HG03159 (cell line): ENCODE results near the gene FBXL16.
"Not testable (repeated sequence)": the region's sequence is repeated elsewhere in the genome, so short reads cannot be mapped to it uniquely, and the experiment has no call there.

ENCODE experiments used
- ATAC-seq: cut with Tn5 transposase; IDR thresholded peaks from one replicate; pipeline ENCODE4 v1.9.1; 2021; ENCODE audit warnings: mild to moderate bottlenecking, moderate library complexity; ENCODE audit not compliant: unreplicated experiment

The FBXL16 gene

DNA sequence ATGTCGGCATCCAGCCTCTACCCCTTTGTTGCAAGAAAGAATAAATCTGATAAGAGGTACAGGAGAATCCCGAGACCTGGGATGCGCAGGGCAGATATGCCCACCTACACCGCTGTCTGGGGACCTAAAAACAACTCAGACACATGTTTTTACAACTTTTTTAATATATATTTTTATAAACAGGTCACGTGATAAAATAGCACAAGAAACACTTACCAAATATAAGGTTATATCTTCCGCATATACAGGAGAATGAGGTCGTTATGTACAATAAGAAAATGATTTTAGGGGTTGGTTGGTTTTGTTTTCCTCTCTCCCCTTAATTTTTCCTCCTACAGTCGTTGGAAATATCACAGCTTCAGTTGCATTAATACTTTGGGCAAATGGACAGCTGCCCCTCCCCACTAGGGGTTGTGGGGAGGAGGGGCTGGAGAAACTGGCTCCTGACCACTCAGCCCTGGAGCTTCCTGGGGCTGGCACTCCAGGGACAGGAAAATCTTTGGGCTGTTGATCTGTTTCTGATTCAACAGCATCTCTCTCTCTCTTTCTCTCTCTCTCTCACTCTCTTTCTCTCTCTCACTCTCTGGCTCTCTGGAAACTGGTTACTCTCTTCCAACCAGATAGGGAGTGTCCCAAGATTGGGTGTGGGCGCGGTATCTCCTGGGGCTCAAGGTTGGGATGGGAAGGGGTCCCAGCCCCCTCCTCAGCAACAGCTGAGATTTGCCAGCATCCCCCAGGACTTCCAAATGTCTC is 13.1 kb downstream of the FBXL16 start:
- no peak for ATAC-seq

DNA sequence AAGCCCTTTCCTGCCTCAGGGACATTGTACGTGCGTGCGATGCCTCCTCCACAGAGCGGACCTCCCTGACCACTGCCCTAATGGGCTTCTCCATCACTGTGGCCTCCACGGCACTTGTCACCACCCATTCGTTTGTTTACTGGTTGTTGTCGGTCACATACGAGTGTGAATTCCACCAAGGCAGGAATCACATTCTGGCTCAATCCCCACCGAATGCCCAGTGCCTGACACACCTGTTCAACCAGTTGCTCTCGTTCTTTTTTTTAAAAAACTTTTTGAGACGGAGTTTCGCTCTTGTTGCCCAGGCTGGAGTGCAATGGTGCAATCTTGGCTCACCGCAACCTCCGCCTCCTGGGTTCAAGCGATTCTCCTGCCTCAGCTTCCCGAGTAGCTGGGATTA is 14.4 kb downstream of the FBXL16 start:
- ATAC-seq = not testable (repeated sequence)

DNA sequence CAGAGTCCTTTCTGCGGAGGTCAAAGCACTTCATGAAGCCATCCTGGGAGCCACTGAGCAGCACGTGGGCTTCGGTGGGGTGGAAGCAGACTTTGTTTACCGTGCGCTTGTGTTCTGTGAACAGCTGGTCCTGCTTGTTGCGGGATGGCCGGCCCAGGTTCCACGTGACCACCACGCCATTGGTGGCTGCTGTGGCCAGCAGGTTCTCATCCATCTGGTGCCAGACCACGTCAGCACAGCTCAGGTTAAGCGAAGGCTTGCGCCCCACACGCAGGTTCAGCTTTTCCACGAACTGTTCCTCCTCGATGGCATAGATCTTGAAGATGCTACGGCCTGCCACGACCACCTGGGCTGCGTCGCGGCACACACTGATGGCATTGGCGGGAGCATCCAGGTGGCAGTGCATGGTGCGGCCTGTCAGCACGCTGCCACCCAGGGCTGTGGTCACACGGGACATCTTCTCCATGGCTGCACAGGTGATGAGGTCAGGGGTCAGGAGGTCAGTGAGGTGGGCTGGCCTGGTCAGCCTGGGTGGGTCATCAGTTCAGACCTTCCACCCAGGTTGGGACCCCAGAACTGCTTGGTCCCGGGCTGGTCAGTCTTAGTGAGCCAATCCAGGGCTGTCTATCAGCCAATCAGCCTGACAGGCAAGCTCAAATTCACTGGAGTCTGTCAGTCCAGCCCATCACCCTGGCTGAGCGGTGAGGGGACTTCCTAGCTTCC is 16.3 kb downstream of the FBXL16 start:
- no peak for ATAC-seq

DNA sequence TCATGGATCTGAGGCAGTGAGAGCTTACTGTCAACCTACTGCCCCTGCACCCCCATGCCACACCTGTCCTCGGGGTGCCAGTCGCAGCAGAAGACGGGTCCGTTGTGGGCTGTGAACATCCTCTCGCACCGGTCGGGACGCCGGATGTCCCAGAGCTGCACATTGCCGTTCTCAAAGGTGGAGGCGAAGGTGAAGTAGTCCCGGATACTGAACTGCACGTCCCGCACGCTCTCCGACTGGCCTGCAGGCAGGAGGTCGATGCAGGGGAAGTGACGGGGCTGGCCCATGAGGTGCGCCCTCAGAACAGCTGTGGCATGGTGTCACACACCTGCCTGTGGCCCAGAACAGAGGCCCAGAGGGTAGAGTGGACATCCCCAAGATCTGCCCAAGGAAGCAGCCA is 18.1 kb downstream of the FBXL16 start:
- ATAC-seq = no peak

DNA sequence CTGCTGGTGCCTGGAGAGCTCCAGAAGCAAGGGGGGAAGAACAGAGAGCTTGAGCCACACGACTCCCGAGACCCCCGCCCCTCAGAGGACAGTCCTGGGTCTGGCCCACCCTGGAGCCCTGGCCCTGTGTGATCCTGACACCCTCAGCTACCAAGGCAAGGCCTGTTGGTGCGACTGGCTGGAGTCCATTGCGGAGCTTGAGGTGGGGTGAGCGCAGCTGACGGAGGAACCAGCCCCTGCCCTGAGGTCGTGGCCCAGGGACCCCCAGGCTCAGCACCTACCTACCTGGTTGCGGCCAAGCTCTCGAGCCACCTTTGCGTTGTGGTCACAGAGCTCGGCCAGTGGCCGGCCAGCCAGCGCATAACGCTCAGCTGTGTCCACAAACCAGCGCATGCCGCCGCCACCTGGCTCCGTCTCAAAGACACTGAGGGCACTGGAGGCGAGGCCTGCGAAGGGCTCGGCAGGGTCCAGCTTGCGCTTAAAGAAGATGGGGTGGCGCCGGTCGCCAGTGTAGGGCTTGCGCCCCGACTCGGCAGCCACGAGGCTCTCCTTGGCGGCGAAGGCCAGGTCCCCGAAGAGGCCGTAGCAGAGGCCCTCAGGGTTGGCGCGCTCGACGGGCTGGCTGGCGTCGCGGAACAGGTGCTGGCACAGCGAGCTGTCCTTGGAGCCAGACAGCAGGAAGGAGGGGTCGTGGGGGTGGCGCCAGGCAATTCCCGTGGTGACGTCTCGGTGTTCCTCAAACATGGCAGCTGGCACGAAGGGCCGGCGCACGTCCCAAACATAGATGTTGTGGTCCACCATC is 18.9 kb downstream of the FBXL16 start:
- ATAC-seq = no peak

DNA sequence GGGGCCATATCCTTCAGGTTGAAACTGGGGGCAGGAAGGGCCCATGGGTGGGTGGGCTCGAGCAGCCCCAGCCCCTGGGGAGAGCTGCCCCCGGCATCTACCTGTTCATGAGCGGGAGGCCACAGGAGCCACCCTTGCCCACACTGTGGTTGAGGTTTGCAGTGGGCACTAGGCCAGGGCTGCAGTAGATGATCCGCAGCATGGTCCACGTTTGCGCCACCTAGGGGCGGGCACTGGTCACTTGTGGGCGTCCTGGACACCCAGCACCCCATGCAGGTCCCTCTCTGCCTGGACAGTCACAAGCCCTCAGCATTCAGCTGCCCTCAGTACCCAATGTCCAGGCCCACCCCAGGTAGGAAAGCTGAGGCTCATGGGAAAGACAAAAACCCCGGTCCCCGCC is 19.6 kb downstream of the FBXL16 start:
- no peak for ATAC-seq

DNA sequence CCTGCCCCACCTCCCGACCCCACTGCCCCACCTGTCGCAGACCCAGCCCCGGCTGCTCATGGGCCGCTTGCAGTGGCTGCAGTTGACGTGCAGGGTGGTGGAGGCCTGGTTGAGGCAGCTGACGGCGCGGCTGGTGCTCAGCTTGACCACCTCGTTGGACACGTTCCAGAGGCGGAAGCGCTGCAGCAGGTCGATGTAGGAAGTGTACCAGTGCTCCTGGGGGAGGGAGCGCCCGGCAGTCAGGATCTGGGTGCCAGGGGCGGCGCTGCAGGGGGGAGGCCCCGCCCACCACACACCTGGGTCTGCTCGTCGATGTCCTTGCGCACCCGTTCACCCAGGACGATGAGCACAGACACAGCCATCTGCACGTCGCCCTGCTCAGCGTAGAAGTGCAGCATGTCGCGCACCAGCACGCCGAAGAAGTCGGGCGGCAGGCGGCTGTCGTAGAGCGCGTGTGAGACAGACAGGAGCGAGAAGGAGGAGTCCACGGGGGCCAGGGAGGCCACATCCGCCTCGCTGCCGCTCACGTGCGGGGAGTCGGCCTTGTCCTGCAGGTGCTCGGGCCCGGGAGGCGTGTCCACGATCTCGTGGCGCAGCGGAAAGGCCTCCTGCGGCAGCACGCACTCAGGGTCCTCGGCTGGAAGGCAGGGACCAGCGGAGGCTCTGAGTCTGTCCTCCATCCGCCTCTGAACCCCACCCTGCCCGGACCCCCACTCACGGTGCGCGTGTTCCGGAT is 20.5 kb downstream of the FBXL16 start:
- no peak for ATAC-seq

DNA sequence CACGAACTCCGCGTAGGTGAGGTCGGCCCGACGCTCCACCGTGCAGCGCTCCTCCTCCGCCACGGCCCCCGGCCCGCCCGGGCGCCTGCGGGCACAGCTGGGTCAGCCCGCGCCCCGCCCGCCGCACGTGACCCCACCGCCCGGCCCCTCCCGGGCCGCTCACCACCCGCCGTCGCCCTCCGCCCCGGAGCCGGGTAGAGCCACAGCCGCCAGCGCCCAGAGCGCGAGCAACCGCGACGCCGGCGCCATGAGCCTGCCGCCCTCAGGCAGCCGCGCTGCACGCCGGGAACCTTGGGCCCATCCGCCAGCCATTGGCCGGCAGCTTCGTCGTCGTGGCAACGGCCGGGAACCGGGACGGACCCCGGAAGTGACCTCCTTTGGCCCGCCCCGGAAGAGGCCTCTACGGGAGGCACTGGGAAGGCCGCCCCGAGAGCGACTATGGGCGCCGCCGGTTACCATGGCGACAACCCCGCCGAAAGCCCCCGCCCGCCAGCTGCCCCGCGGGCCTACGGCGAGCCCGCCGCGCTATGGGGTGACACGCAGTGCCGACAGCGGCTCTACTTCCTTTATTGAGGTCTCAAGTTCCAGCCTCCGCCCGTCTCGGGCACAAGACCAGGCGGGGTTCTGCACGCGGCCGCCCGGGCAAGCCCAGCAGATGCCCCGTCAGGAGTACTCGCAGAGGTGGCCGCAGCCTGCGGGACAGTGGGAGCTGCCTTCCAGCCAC is 21.4 kb downstream of the FBXL16 start, which contains the start of gene JMJD8:
JMJD8 (minus strand) TSS at position 264 of the 724 bp plus-strand sequence; CDS start at position 249, 15 bp downstream.
- peak; percentile 65 for ATAC-seq

DNA sequence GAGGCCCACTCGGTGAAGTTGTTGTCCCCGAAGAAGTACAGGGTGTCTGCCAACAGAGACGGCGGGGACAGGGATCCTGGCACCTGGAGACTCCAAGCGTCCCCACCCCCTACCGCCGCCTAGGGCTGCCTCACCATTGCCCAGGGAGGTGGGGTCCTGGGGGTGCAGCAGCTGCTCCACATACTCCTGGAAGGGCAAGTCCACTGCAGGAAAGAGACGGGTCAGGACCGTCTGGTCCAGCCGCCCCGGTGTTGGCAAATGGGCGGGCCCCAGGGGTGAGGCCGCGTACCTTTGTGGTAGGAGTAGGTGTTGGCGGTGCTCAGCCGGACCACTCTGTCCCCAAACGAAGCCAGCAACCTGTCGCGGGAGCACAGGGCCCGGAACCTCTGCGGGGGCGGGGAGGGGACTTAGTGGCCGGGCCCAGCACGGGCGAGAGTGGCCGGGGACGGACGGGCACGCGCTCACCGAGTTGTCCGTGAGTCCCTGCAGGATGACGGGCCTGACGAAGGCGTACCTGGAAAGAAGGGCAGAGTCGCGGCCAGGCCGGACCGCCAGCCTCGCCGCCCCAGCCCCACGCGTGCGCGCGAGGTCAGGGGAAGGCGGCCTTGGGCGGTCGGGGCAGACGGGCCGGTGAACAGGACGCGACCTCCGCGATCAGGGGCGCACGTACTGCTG is 22.1 kb downstream of the FBXL16 start:
- ATAC-seq = no peak

DNA sequence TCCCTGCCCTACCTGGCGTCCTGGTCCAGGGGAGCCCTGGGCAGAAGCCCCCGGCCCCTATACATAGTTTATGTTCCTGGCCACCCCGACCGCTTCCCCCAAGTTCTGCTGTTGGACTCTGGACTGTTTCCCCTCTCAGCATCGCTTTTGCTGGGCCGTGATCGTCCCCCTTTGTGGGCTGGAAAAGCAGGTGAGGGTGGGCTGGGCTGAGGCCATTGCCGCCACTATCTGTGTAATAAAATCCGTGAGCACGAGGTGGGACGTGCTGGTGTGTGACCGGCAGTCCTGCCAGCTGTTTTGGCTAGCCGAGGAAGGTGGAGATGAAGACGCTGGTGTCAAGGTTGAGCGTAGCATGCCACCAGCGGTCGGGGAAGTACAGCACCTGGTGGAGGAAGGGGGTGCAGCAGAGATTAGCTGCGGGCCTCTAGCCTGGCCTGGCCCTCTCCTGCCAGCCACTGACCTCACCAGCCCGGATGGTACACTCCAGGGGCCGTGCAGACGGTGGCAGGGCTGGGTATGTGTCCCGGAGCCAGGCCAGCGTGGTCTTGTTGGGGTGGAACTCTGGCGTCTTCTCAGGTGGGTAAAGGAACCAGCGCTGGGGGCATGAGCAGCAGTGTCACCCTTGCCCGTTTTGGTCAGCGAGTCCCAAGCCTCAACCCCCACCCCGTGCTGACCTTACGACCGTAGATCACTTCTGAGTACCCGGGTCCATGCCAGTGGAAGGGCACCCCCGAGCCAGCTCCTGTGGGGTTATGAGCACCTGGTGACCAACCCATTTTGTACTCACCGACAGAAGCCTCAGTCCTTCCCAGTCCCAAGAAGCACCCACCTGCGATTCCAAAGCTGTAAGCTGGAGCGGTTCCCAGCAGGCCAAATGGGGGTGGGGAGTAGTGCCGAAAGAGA is 22.9 kb downstream of the FBXL16 start:
- ATAC-seq = no peak

DNA sequence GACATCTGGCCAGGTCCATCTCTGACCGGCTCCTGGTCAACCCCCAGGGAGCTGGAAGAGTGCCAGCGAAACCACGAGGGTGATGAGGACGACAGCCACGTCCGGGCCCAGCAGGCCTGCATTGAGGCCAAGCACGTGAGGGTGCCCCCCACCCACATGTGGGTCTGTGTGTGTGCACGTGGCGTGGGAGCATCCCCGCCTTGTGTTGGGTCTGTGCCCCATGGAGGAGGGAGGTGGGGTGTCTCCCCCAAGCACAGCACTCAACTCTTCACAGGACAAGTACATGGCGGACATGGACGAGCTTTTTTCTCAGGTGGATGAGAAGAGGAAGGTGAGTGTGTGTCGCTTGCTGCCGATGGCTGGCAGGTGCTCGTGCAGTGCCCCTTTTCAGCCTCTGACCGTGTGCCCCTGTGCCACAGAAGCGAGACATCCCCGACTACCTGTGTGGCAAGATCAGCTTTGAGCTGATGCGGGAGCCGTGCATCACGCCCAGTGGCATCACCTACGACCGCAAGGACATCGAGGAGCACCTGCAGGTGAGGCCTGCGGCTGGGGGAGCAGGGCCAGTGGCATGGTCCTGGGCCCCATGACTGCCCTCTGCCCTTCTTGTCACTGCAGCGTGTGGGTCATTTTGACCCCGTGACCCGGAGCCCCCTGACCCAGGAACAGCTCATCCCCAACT is 23.7 kb downstream of the FBXL16 start:
- ATAC-seq = no peak

DNA sequence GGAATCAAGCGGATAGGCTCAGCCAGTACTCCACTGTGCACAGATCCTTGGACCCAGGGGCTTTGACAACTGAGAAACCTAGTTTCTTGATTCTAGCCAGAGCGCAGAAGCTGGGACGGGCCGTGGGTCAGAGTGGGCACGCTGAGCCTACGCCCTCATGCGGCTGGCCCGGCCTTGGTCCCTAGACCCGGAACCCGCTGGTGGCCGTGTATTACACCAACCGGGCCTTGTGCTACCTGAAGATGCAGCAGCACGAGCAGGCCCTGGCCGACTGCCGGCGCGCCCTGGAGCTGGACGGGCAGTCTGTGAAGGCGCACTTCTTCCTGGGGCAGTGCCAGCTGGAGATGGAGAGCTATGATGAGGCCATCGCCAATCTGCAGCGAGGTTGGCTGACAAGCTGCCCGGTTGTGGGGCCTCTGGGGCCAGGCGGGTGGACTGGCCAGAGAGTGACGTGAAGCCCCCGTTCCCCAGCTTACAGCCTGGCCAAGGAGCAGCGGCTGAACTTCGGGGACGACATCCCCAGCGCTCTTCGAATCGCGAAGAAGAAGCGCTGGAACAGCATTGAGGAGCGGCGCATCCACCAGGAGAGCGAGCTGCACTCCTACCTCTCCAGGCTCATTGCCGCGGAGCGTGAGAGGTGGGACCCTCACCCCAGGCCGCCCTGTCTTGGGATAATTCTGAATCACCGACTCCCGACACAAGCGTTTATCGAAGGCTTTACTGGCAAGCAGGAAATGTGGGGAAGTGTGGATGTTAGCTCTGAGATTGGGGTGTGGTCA is 24.4 kb downstream of the FBXL16 start:
- no peak for ATAC-seq

DNA sequence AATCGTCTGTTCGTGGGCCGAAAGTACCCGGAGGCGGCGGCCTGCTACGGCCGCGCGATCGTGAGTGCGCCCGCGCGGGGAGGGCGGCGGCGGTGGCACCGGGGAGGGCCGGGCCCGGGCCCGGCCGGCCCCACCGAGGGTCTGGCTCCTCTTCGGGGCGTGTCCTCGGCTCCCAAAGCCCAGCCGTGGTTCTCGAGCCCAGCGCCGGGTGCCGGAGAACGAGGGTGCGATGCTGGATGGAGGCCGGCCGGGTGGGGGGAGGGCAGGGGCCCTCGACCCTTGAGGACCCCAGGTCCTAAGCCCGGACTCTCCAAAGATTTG is 25.0 kb downstream of the FBXL16 start:
- ATAC-seq = peak; percentile 1

DNA sequence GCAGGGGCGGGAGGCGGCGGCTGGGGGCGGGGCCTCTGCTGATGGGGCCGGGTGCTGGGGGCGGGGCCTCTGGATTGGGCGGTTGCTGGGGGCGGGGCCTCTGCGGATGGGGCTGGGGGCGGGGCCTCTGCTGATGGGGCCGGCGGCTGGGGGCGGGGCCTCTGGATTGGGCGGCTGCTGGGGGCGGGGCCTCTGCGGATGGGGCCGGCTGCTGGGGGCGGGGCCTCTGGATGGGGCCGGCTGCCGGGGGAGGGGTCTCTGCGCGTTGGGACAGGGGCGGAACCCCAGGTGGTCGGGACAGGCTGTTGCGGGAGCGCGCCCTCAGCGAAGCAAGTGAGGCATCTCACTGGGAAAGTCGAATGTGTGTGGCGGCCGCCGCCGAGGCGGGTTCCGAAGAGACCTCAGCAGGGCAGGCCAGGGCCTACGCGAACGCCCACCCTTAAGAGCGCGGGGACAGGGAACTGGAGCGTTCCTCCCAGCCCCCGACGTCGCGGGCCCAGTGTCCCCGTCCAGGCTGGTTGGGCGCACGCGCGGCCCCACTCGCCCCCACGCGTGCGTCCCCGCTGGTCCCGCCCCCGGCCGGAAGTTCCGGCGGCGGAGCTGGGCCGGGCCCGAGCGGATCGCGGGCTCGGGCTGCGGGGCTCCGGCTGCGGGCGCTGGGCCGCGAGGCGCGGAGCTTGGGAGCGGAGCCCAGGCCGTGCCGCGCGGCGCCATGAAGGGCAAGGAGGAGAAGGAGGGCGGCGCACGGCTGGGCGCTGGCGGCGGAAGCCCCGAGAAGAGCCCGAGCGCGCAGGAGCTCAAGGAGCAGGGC is 25.6 kb downstream of the FBXL16 start, which contains the start of gene STUB1:
STUB1 (plus strand) TSS at position 597 of the 811 bp plus-strand sequence; CDS start at position 713, 116 bp downstream.
- peak; percentile 32 for ATAC-seq

DNA sequence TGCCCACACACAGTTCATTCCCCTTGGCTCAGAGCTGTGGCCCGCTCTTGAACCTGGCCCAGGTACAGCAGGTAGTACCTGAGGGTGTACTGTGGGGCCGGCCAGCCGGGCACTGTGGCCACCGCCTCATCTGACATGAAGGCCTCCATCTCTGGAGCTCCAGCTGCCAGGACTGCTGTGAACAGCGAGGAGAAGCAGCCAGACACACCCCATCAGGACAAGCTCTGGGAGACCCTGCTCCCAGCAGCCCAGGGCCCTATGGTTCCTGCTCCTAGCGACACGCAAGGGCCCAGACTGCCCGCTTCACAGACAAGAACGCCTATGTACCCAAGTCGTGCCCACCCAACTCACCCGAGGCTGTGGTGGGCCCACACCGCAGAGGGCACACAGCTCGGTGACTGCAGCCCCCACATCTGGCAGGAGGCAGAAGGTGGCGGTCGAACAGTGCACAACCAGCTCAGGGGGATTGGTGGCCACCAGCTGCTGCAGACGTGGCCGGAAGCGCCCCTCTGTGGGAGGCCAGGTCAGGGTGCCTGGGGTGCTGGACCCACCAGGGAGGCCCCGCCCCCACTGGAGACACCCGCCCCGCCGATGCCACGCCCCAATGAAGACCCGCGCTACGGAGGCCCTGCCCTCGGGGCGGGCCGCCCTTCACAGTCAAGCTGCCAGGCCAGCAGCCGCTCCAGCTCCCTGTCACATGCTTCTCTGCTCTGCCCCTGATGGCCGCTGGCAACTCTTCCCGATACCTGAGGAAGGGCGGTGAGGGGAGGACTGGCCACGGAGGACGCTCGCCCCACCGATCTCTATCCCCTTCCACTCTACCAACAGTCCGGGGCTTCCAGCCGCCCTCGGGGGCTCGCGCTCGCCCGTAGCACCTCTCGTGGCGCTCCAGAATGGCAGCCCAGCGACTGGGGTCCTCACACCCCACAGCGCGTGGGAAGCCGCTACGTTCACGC is 26.5 kb downstream of the FBXL16 start:
- ATAC-seq = no peak
